Activated CD4-positive, alpha-beta T cell treated with anti-CD3 and anti-CD28 coated beads for 48 hours (primary cell): ENCODE measurements around the gene PRR23B.

Experiments
- DNase-seq: peaks from one replicate; pipeline ENCODE4 v3.0.0-alpha.2; 2020

Gene PRR23B

DNA sequence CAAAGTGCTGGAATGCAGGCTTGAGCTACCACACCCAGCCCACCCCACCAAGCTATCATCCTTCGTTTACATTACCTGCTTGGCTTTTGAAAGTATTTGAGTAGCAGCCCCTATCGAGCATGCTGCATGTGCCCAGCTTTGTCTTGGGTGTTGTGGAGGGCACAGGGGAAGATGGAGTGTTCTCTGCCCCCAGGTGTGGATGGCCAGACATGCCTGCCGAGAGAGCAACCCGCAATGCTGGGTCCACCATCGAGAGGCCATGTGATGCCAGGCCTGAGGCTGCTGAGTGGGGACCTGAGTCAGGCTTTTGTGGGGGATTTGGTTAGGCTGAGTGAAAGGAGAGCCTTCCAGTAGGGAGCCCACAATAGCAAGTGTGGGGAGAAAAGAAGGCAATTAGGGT lies 47.8 kb downstream of the PRR23B start:
- DNase-seq = no peak

DNA sequence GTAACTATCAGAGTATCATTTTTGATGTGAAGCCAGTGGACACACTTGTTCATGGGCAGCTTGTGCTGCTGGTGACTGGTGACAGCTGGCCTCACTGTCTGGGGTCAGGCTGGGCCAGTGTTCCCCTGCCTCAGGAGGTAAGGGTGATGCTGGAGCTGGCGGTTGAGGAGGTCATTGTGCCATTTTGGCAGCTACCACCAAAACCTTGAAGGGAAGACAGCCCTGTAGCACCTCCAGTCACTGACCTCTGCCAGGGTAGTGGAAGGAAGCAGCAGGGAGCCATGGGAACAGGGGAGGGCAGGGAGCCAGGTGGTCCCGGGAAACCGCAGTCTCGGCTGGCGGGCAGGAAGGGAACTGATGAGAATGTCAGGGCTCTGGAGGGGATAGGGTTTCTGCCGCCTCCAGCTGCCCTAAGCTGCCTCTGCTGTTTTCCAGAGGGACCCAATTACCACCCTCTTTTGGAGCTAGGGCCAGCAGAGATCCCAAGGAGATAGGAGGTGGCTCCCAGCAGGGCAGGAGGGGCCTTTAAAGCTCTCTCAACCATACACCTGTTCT lies 48.9 kb downstream of the PRR23B start:
- no peak for DNase-seq
